ENCODE results near the gene STAM2. TPM values are rescaled to one million over a fixed set of nuclear protein-coding genes. Genes with fewer than 3 reads are reported as not detected.
A peak's percentile ranks its signal among the peaks of the same experiment; 100 is the strongest.
"Not testable (repeated sequence)": the region's sequence is repeated elsewhere in the genome, so short reads cannot be mapped to it uniquely, and the experiment has no call there.

STAM2 gene
- total and polyA plus RNA-seq, 8 donors, result 5.9 to 20.8 (median 16.7) TPM

- WGBS, 2 donors, result 92 to 96% methylated on average over 2 of the region's 2 CpGs
- FAIRE-seq (no peak), ATAC-seq (no peak), DNase-seq (no peak)
- intact Hi-C loops (cut with DNase I), result no loop called here
- Histone ChIP-seq H3K9me3 (no peaks in the 10 kb centered on the region), H3K27ac (no peak overlapping the region), H3K4me3 (no peak overlapping the region), H3K36me3 (no peaks in the 10 kb centered on the region), H3K27me3 (no peaks in the 10 kb centered on the region), H3K4me1 (peaks cover 0 to 5% (median 0%) of the 10 kb centered on the region in 3 donors)
- TF ChIP-seq, protein P1, sequence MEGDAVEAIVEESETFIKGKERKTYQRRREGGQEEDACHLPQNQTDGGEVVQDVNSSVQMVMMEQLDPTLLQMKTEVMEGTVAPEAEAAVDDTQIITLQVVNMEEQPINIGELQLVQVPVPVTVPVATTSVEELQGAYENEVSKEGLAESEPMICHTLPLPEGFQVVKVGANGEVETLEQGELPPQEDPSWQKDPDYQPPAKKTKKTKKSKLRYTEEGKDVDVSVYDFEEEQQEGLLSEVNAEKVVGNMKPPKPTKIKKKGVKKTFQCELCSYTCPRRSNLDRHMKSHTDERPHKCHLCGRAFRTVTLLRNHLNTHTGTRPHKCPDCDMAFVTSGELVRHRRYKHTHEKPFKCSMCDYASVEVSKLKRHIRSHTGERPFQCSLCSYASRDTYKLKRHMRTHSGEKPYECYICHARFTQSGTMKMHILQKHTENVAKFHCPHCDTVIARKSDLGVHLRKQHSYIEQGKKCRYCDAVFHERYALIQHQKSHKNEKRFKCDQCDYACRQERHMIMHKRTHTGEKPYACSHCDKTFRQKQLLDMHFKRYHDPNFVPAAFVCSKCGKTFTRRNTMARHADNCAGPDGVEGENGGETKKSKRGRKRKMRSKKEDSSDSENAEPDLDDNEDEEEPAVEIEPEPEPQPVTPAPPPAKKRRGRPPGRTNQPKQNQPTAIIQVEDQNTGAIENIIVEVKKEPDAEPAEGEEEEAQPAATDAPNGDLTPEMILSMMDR (IDR thresholded peaks at IDR 0.05), result no peak
Observed at GRCh38 chr2:152094014-152094413, 81.5 kb downstream of the STAM2 start.

DNA sequence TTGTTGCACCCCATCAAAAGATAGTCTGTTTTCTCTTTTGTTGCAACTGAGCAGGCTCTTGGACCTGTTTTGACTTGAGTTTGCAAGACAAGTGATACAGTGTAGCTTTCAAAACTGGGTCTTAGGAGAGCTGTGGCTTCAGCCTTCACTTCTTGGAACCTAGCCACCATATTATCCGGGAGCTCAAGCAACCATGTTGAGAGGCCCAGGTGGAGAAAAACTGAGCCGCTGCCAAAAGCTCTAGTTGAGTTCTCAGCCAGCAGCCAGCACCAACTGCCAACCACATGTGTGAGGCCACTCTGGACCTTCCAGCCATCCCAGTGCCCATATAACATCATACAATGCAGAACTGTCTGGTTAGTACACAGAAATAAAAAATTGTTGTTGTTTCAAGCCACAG, 82.1 kb downstream of the STAM2 start:
- intact Hi-C loops (cut with DNase I), result no loop called here
- no peak for FAIRE-seq
- peaks cover 0 to 5% (median 0%) of the 10 kb centered on the region in 3 donors for H3K4me1 ChIP-seq
- ATAC-seq, result no peak
- no peak for DNase-seq
- no peaks in the 10 kb centered on the region for H3K36me3 ChIP-seq
- no peaks in the 10 kb centered on the region for H3K9me3 ChIP-seq
- WGBS, 2 donors, result 53 to 54% methylated on average over 2 of the region's 2 CpGs
- no peak overlapping the region for H3K27ac ChIP-seq
- TF ChIP-seq, protein P1 (IDR thresholded peaks at IDR 0.05), result no peak
- H3K27me3 ChIP-seq, result no peaks in the 10 kb centered on the region
- no peak overlapping the region for H3K4me3 ChIP-seq

GRCh38 chr2:152092095-152092494, 83.5 kb downstream of the STAM2 start:
- 92 to 97% methylated on average over 2 of the region's 2 CpGs for WGBS, 2 donors
- intact Hi-C loops (cut with DNase I), result no loop called here
- no peak for FAIRE-seq

DNA sequence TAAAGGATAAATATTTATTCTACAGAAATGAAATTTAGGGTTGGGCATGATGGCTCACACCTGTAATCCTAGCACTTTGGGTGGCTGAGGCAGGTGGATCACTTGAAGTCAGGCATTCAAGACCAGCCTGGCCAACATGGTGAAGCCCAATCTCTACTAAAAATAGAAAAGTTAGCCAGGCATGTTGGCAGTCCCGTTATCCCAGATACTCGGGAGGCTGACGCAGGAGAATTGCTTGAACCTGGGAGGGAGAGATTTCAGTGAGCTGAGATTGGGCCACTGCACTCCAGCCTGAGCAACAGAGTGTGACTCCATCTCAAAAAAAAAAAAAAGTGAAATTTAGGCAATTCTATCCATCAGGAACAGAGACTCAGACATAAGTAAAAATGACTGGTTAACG, 84.8 kb downstream of the STAM2 start:
- FAIRE-seq; H3K4me3 ChIP-seq; H3K9me3 ChIP-seq; H3K27ac ChIP-seq; ATAC-seq; DNase-seq; H3K4me1 ChIP-seq; H3K36me3 ChIP-seq; H3K27me3 ChIP-seq; intact Hi-C loops (cut with DNase I): not testable (repeated sequence)
- 72 to 86% methylated on average over 4 of the region's 4 CpGs for WGBS, 2 donors

More at GRCh38 chr2:152092095-152092494, 83.5 kb downstream of the STAM2 start:
- ATAC-seq (no peak), DNase-seq (no peak)
- TF ChIP-seq, protein P1 (IDR thresholded peaks at IDR 0.05), result no peak
- no peaks in the 10 kb centered on the region for H3K27me3 ChIP-seq
- H3K27ac ChIP-seq, result no peak overlapping the region
- no peak overlapping the region for H3K4me3 ChIP-seq
- no peaks in the 10 kb centered on the region for H3K9me3 ChIP-seq
- H3K36me3 ChIP-seq, result no peaks in the 10 kb centered on the region
- peaks cover 0 to 3% (median 0%) of the 10 kb centered on the region in 3 donors for H3K4me1 ChIP-seq

- Histone ChIP-seq H3K27ac (no peak overlapping the region), H3K36me3 (no peaks in the 10 kb centered on the region), H3K4me1 (no peaks in the 10 kb centered on the region), H3K4me3 (no peak overlapping the region), H3K9me3 (no peaks in the 10 kb centered on the region), H3K27me3 (no peaks in the 10 kb centered on the region)
- TF ChIP-seq, protein P1 (IDR thresholded peaks at IDR 0.05), result no peak
- DNase-seq (no peak), ATAC-seq (peak in 2 of 4 donors; percentile 27 to 28), FAIRE-seq (no peak)
- intact Hi-C loops (cut with DNase I), result no loop called here
- WGBS, 2 donors, result 79 to 82% methylated on average over 2 of the region's 2 CpGs
Observed at GRCh38 chr2:152089238-152089637, 86.3 kb downstream of the STAM2 start.
